HG02973 (cell line): ENCODE results near the gene SLIT1.

Experiments used
- ATAC-seq: cut with Tn5 transposase; IDR thresholded peaks from one replicate; pipeline ENCODE4 v1.9.1; 2021; ENCODE audit warnings: moderate library complexity; ENCODE audit not compliant: unreplicated experiment

Gene SLIT1

DNA sequence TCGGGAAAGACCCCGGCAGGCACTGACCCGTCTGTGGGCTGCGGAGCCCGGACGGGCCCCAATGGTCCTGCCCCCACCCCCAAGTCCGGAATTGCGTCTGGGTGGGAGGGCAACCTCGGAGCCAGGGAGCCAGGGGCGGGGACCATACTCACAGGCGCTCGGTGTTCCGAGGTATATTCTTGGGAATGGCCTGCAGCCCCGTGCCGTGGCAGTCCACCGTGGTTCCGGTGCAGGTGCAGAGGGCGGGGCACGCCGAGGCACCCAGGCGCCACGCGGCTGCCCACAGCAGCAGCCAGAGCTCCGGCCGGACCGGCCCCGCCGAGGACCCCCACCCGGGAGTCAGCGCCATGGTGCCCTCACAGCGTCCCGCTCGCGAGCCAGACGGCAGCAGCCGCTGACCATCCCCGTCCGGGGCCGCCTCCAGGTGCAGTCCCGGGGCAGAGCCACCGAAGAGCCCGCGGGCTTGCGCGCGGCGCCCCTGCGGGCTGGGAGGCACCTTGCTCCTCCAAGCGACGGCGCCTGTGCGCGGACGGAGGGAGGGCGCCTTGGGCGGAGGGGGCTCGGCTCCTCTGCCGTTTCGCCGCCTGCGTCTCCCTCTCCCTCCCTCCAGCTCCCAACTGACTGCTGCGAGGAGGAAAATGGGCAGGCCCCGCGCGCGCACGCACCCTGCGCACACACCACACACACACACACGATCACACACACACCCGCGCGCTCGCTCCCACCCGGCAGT, at the start of gene SLIT1:
SLIT1 (minus strand) TSS at position 634 of the 733 bp plus-strand sequence; CDS start at position 349, 285 bp downstream.
- no peak for ATAC-seq

DNA sequence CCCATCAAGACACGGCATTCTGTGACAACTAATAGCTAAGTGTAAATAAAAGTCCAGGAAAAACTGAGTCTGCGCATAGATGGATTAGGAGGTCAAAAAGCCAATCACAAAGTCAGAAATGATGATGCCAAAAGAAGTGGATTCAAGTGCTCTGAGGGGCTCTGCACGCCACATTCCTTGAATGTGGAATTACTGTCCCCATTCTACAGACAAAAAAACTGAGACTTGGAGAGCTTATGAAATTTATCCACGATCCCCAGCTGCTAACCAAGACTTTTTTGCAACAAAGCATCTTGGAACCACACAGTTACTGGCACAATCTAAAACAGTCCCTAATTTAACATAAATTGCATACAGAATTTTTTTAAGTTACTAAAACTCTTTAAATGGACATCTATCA, 49.6 kb upstream of the SLIT1 start:
- ATAC-seq = no peak

DNA sequence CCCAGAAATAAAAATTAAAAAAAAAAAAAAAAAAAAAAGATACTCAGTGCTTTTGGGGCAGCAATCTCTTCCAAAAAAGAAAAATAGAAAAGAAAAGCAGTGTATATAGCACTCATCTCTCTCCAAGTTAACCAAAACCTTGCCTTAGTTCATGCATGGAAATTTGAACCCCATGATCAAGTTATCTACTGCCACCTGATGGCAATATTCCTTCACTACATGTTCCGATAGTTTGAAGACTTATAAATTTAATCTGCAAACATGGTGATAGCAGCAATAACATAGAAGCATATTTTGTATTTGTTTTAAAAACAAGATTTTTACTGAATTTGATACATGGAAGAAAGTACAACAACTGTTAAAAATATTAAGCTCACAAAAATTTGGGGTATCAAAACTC, 48.6 kb upstream of the SLIT1 start:
- ATAC-seq = no peak

DNA sequence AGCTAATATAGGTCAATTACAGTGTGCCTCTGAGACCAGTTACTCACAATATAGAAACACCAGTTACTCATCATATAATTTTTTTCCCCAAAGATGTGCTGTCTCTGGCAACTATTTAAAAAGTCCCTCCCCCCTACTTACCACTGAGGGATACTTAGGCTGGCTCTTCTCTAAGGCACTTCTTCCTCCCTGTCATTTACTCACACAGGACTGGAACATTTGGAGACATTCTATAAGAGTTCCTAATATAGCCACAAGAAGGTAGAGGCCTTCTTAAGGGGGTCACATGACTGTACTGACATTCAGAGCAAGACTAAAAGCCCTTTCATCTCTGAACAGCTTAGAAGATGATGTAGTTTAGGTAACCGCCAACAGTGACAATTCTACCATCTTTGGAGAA, 44.4 kb upstream of the SLIT1 start:
- no peak for ATAC-seq

DNA sequence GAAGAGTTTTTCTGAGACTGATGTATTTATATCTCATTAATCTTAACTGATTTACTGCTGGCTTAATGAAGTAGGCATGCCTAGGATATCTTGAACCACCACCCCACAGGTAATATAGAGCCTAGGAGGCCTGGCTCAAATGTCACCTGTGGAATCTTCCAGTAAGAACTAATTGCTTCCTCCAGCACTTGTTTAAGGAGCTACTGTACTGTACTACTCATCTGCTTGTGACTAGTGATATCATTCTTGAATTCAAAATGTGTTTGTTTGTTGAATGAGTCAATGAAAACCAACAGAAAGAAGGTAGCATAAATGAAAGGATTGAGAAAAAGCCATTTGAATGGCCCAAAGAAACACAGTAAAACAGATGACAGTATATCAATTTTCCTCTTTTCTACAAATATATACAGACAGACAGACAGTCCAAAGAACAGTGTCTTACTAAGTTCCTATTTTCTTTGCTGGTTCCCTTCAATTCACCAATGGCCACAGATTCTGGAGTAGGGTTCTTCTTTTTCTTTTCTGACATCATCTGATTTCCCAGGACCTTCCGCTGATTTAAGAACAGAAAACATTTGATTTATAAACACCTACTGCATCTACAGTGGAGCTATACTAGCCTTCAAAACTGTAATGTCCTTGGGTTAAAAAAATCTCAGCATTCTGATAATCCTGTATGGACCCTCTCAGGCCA, 43.7 kb upstream of the SLIT1 start:
- no peak for ATAC-seq

DNA sequence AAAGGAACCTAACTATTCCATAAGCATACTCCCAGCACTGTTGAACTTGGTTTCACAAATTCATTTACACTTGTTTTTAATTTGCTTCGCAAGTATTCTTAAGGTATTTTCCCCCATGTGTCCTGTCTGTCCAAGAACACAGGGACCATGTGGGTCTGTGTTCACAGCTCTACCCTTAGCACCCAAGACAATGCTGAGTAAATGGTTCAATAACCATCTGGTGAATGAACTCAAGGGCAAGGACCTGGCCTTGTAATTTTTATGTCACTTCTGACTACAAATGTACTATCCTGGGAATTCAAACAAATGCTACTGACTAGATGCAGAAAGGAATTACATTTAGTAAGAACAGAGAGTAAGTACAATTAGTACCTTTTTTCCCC, 43.0 kb upstream of the SLIT1 start:
- no peak for ATAC-seq

DNA sequence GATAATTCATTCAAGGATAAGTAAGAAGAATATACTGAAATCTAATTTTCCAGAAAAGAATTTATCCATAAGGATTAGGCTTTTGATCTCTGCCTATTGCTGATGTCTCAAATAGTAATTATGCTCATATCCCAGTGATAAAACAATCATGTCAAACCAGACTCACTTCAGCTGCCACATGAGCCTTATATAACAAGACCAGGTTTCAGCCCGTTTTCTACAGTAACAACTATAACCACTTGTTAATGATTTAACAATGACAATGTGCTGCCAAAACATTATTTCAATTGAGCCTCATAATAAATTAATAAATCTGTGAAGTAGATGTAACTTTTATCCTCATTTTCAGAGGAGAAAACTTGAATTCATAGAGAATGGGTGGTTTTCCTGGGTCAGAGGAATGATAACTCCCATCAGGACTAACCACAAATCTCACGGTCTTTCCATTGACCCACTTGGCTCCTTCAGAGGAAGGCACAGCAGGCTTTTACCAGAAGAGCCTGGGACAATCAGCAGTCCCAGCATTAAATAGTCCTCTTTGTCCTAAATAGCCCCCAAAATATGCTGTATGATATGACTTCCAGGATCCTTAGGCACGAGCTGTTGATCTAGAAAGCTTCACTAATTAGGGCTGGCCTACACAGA, 42.5 kb upstream of the SLIT1 start:
- no peak for ATAC-seq

DNA sequence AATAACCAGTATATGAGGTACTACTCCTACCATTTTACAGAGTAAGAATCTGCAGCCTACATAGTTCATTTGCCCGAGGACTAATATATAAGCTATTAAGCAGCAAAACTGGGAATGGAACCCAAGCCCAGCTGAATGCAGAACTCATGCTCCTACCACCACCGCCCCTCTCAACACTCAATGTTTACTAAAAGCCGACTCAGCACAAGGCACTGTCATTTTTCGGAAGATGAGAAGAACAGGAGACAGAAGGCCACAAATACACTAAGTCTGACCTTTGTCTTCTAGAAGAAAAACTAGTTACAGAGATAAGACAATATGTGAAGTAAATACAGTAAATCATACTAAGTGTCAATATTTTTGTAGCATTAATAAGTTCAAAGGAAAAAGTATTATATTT, 40.6 kb upstream of the SLIT1 start:
- ATAC-seq = no peak

DNA sequence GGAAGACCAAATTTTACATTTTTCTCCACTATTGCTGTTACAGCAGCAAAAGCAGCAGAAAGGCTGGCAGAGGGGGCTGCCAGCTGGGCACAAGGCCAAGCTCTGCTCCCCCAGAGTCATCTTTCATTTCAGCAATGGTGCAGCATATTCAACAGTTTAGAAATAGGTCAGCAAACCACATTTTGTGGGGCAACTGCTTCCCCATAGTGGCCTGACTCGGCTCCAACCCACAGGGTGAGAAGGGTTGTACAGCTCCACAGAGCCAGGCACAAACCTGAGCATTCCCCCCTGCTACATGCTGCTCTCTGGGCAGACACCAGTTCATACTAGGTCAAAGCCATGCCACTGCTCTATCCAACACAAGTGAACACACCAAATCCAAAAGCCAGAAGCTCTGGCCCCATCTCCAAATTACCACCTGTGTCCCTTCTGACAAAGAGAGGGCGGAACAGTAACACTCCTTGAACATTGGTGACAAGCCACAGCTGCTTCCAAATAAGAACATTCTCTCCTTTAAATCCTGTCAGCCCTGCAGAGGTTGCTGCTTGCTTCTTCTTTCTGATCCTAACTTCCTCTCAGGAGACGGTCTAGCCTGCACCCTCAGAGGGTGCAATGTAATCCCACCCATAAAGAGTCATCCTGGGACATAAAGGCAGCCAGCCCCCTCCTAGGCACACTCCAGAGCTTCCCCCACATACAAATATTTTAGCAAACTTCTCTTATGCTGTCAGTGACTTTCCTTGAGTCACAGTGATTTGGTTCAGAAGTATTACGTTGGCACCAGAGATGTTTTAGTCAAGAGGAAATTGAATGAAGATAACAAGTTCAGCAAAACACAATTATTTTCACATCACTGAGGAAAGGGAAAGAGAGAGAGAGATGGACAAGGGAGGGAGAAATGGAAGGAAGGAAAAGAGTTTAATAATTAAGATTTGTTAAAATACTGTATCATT, 39.0 kb upstream of the SLIT1 start:
- no peak for ATAC-seq

DNA sequence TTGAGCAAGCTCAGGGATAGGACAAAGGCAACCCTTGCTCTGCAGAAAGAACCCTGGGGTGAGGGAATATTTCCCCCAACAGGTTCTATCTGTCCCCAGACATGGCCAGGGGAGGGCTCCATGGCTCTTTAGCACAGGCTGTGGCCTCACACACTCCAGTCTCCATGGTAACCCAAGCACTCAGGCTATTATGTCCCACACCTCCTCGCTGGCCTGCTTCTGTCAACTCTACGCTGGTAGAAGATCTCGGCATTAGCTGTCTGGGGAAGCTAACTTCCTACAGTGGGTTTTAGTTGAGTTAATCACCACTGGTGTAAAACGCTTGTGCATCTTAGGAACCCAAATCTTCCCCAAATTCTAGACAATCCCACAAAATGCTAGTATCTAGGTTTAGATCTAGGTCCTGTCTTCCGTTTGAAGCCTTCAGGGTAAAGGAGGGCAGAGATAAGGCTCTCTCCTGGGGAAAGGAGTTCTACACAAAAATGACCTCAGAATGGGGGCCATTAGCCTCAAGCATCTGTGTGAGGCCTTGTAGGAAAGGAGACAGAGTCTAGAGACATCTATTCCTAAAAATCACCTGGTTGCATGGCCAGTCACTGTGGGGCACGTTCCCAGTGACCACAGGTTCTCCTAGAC, 36.7 kb upstream of the SLIT1 start:
- ATAC-seq = no peak

DNA sequence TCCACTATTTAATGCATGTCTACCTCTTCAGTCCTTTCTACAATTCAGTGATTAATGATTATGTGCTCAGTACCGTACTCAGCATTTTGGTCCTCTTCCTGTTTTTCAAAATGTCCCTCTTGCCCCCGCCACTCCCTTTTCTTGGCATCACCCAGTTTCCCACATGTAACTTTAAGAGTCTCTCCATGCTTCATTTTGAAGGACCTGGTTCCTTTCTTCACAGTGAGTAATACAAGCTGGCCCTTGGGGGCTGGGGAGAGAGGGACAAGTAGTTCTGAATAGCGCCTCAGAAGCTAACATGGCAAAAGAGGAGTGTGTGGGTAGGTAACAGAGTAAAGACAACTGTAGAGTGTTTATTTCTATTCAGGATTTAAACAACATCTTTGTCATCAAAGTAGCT, 34.6 kb upstream of the SLIT1 start:
- no peak for ATAC-seq

DNA sequence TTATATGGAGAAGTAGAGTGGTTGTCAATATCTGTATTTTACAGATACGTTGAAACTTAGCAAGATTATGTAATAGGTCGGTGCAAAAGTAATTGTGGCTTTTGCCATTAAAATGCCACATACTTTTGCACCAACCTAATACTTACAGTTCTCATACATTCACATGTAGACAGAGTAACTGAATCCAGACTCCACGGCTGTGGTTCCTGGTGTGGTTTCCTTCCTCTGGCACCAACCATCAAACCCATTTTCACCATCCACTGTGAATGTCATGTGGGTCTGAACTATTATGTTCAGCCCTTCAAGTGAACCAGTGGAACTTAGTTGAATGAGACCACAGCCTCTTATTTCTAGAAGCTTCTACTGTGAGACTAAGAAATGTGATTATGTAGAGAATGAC, 31.5 kb upstream of the SLIT1 start:
- no peak for ATAC-seq

DNA sequence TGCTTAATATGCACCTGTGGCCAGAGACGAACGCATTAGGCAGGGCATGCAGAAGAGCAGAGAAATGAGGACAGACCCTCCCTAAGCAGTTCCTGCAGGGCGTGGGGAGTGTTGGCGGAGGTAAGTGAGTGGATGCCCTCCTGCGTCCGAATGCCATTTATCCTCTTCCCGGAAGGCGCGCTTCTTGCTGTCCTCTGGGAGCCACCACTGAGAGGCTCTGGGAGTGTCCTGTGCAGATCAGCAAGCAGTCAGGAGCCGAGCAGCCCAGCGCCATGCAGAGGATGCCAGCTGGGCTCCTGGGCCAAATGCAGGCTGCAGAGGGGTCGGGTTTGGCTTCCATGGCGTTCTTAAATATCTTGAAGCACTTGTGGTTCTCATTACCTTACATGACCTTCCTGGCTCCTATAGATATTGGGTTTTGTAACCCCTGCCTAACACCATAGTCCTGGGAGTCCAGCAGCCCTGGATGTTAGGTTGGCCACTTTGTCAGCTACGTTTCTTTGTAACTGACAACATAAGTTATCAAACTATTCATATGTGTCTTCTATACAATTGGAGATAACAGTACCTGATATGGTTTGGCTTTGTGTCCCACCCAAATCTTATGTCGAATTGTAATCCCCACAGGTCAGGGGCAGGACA, 30.0 kb upstream of the SLIT1 start:
- ATAC-seq = no peak

DNA sequence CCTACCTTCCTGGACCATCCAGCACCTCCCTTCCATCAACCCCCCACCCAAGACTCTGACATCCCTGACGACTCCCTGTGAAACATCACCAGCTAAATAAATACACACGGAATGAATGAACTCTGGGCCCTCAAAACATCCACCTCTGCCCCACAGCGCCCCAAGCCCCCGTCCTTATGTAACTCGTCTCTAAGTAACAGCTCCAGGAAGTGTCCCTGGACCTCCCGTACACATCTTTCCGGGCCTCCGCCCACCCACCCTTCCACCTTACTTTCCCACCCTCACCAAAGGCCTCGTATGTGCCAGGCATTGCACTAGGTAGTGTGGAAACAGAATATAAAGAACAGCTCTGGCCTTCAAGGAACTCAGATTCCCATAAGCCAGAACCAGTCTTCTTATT, 27.7 kb upstream of the SLIT1 start:
- ATAC-seq = no peak

DNA sequence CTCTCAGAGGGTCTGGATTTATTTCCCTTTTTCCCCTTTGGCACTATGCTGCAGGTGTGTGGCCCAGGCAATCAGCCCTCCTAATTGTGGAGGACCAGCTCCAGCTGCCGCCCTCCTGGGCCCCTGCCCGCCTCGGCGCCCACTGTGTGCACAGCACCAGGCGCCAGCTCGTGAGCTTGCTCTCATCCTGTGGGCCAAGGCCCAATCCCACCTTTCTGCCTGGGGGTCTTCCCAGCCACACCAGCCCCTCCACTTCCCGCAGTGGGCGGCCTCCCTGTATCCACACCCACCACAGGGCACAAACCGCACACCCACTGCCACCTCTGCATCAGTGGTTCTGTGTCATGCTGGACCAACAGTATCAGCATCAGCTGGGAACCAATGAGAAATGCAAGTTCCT, 25.5 kb upstream of the SLIT1 start:
- ATAC-seq = no peak

DNA sequence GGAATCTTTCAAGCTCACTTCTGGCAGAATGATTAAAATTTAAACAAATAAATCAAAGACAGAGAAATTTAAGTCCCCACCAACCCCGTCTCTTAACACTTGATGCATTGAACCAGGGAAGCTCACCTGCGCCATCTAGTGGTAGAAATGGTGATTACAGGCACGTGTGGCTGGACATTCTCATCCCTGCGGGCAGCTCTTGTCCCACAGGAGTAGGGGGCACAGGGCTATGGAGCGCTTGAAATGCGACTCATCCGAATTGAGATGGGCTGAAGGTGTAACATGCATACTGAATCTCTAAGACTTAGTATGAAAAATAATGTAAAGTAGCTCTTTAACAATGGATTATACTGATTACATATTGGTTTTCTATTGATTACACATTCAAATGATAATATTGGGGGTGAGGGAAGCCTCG, 24.8 kb upstream of the SLIT1 start:
- ATAC-seq = no peak

DNA sequence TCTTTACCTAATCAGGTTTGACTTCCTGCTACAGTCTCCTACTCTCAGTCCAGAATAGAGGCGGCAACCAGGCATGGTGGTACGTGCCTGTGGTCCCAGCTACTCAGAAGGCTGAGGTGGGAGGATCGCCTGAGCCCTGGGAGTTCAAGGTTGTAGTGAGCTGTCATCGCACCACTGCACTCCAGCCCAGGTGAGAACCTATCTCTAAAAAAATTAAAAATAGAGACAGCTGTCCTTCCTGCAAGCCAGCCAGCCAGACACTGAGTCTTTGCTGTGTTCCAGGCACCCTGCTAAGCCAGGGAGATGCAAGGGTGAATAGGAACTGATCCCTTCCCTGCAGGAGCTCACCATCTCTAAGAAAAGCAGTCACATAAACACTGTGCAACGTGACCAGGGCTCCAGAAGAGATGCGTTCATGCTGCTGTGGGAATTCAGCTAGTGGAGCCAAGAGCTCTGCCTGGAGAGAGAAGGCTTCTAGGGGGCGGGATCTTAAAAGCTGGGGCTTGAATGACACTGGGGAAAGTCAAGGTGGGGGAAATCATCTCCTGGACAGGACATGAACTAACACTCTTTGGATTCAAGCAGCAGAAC, 22.1 kb upstream of the SLIT1 start:
- no peak for ATAC-seq

DNA sequence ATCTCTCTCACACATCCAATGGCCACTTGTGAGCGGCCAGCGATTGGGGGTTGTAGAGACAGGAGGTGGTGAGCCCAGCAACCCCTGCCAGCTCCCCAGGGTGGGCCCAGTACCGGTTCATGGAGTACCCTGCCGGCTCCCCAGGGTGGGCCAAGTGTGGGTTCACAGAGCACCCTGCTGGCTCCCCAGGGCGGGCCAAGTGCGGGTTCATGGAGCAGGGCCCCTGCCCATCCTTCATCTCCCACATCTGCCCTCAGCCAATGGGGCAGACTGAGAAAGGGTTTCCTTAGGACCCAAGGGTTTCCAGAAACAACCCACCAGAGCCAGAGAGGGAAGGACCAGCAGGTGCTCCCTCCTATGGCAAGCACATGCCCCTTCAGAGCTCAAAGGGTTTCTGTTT, 21.4 kb upstream of the SLIT1 start:
- no peak for ATAC-seq

DNA sequence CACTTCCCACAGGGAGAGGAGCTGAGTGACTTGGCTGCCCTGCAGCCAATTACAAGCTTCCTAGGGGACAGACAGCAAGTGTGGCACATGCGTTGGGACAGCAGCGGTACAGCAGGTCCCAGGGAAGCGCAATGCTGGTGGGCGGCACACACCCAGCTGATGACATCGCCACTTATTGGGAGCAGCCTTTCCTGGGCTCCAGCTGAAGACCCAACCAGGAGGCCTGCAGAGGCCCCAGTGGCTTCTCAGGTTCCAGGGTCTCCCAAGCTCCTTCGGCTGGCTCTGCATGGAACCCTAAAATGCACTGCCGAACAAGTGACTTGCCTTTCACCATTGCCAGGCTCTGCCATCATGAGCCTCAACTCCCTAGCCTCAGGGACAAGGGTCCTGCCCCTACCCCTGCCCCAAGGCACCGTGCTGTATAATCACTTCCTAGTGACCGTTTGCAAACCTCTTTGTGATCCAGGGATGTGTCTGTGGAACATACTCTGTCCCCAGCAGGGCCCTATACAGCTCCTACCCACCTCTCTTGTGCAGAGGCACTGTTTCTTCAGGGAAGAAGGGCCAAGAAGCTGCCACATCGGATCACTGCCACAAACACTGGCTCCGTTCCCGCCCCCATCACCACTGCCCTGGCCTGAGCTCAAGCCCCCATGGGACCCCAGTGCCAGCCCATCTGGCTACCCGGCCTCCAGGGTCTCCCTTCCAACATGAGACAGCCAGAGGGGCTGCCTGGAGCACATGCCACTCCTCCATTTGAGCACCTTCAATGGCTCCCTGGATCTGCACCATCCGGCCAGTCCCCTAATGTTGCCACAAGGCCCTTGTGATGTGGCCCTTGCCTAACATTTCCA, 19.3 kb upstream of the SLIT1 start:
- ATAC-seq = no peak
